ENCODE measurements around the gene CXorf66. TPM values are rescaled to one million over a fixed set of nuclear protein-coding genes. Genes with fewer than 3 reads are reported as not detected.

Gene CXorf66
- total and polyA plus RNA-seq, 2 of the 13 experiments (the other 11 are each of a cell fraction or from before 2014, with no cell fraction given): not detected

DNA sequence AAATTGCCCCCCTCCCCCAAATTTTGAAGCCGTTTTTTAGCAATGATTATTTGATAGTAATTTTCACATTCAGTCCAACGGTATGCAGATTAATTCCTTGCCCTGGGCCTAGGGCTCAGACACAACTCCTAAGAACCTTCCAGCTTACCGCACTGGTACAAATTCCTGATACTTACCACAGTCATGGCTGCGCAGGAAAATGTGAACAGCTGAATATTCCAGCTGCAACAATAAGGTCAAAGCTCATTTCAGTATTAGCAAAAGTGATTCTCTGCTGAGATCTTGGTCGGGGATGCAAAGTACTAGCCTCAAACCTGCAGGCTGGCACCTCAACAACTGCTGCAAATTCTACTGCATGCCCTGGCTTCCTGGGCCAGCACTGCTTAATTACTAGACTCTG lies 35.4 kb downstream of the CXorf66 start:
- Histone ChIP-seq H3K4me1 (ENCODE audit: insufficient read depth, low read length) (peaks cover 27% of the 10 kb centered on the region), H3K9ac (ENCODE audit: insufficient read depth, low read depth, low read length) (no peak overlapping the region), H3K4me2 (ENCODE audit: low read depth, low read length) (peak overlapping the region; percentile 73), H2AFZ (ENCODE audit: low read length) (no peak overlapping the region), H3K36me3 (replicated peaks in 1 of 2; ENCODE audit: control insufficient read depth in 1 of 2, insufficient read depth in 2 of 2, low read length in 2 of 2) (no peaks in the 10 kb centered on the region), H3K79me2 (ENCODE audit: insufficient read depth, low read length) (peaks cover 50% of the 10 kb centered on the region), H3K9me3 (ENCODE audit: low read length) (no peaks in the 10 kb centered on the region), H3K4me3 (replicated peaks in 1 of 3; ENCODE audit: insufficient read depth in 1 of 3, low read depth in 2 of 3, low read length in 3 of 3) (peak overlapping the region in 2 of 3 experiments; percentile 15 to 76; a peak in 3 of 6 replicates), H3K27me3 (ENCODE audit: control insufficient read depth in 1 of 2, insufficient read depth in 2 of 2, low read length in 2 of 2) (no peaks in the 10 kb centered on the region; a peak in 1 of 5 replicates), H4K20me1 (ENCODE audit: insufficient read depth, low read length) (no peaks in the 10 kb centered on the region), H3K27ac (ENCODE audit: extremely low read length, insufficient read depth, low read length) (no peak overlapping the region)
- ATAC-seq (no peak), FAIRE-seq (peak; percentile 73), DNase-seq (ENCODE audit: low spot score) (peak; percentile 28)
- in situ Hi-C loops (cut with HindIII; ENCODE audit: extremely low pct_ligation_motif_present, low pct_unique_long_range_greater_than_20kb) (no loop called here), intact Hi-C loops (cut with micrococcal nuclease; ENCODE audit: unreplicated experiment) (loop anchor here (5.0 kb wide), 1 partner anchor 133 kb away; no protein-coding TSS in a partner anchor)
- TF ChIP-seq HNF4A (CRISPR knock-in tag; IDR thresholded peaks at IDR 0.05) (peak; percentile 69), TFAP4 (IDR thresholded peaks at IDR 0.05; ENCODE audit: borderline replicate concordance, low read depth) (peak; percentile 83), ZNF468 (CRISPR knock-in tag; IDR thresholded peaks at IDR 0.05) (no peak)
- ChIA-PET CTCF (ENCODE audit: low intra/inter-chr PET ratio, low total read pairs) (no interaction called here), POLR2A (no interaction called here)
- BruUV-seq (replicated peaks): no TSS peak
- WGBS (ENCODE audit: low lambda C conversion rate): 23% methylated on average over 4 of the region's 5 CpGs

GRCh38 chrX:139924696-139925095 lies 40.6 kb downstream of the CXorf66 start:
- CTCF ChIA-PET (ENCODE audit: low intra/inter-chr PET ratio, low total read pairs): no interaction called here
- Histone ChIP-seq H3K4me3 (replicated peaks in 1 of 3; ENCODE audit: insufficient read depth in 1 of 3, low read depth in 2 of 3, low read length in 3 of 3) (no peak overlapping the region), H2AFZ (ENCODE audit: low read length) (no peak overlapping the region), H3K9ac (ENCODE audit: insufficient read depth, low read depth, low read length) (no peak overlapping the region), H3K4me1 (ENCODE audit: insufficient read depth, low read length) (peaks cover 27% of the 10 kb centered on the region), H3K79me2 (ENCODE audit: insufficient read depth, low read length) (peaks cover 46% of the 10 kb centered on the region), H3K9me3 (ENCODE audit: low read length) (no peaks in the 10 kb centered on the region), H3K36me3 (replicated peaks in 1 of 2; ENCODE audit: control insufficient read depth in 1 of 2, insufficient read depth in 2 of 2, low read length in 2 of 2) (no peaks in the 10 kb centered on the region), H3K27ac (ENCODE audit: extremely low read length, insufficient read depth, low read length) (no peak overlapping the region), H3K27me3 (ENCODE audit: control insufficient read depth in 1 of 2, insufficient read depth in 2 of 2, low read length in 2 of 2) (no peaks in the 10 kb centered on the region), H4K20me1 (ENCODE audit: insufficient read depth, low read length) (no peaks in the 10 kb centered on the region), H3K4me2 (ENCODE audit: low read depth, low read length) (no peak overlapping the region)
- intact Hi-C loops (cut with micrococcal nuclease; ENCODE audit: unreplicated experiment): no loop called here
- BruUV-seq (replicated peaks): no TSS peak
- TF ChIP-seq ZNF44 (CRISPR knock-in tag; IDR thresholded peaks at IDR 0.05) (no peak), ZBTB2 (CRISPR knock-in tag; IDR thresholded peaks at IDR 0.05; ENCODE audit: low read depth) (no peak)
- DNase-seq (ENCODE audit: low spot score): peak; percentile 3
- ATAC-seq: no peak
- WGBS (ENCODE audit: low lambda C conversion rate): 49% methylated on average over 6 of the region's 6 CpGs
- in situ Hi-C loops (cut with HindIII; ENCODE audit: extremely low pct_ligation_motif_present, low pct_unique_long_range_greater_than_20kb): no loop called here
- FAIRE-seq: no peak
- POLR2A ChIA-PET: no interaction called here
